CD4-positive, alpha-beta T cell treated with Interleukin-17A for 4 hours (primary cell): ENCODE measurements around the gene CD24.
"Not testable (repeated sequence)": the region's sequence is repeated elsewhere in the genome, so short reads cannot be mapped to it uniquely, and the experiment has no call there.

ENCODE experiments used
- DNase-seq: peaks from one replicate; pipeline ENCODE4 v3.0.0-alpha.2; 2020; ENCODE audit warnings: mixed read lengths

CD24 gene

GRCh38 chr6:106974336-106974998, at the start of gene CD24:
Gene CD24, minus strand, starts transcription at chr6:106974729. Its CDS starts 83 bp downstream, at chr6:106974646.
- DNase-seq = peak; percentile 7

DNA sequence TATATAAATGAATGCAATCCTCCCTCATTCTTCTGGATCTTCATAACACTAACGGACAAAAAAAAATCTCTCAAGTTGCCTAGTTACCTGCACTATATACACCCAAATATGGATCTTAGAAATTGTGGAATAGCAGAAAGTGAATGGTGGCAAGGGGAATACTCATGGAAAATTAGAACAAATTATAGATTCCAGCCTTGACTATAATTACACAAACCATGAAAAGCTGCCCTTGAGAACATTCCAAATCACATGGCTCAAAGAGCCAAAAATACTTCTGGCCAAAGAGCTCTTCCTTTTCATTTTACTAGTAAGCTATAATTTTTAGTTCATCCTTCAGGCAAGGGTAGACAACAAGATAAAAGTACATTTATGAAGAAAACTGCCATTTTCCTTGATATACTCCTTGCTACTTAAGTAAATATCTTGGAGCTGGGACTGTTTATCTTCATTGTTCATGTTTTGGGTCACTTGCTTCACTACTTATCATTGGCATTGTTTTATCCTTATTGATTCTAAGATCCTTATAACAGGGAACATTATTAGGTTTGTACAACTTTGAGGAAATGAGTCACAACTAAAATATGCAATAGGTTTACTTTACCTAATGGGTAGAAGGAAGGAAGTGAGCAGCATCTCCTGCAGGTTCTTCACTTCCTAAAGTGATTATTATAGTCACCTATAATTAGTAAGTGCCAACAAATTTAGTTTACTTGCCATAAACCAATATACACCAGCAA, 47.1 kb upstream of the CD24 start:
- no peak for DNase-seq

DNA sequence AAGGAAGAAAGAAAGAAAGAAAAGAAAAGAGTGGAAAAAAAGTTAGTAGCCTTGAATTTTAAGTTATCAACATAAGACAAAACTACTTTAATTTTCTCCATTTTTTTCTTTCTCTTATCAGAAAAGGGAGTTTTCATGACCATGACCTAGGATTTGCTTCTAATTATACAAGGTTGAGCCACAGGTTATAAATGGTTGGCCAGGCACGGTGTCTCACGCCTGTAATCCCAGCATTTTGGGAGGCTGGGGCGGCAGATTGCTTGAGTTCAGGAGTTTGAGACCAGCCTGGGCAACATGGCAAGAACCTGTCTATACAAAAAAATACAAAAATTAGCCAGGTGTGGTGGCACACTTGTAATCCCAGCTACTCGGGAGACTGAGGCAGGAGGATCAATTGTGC, 45.7 kb upstream of the CD24 start:
- DNase-seq = no peak

DNA sequence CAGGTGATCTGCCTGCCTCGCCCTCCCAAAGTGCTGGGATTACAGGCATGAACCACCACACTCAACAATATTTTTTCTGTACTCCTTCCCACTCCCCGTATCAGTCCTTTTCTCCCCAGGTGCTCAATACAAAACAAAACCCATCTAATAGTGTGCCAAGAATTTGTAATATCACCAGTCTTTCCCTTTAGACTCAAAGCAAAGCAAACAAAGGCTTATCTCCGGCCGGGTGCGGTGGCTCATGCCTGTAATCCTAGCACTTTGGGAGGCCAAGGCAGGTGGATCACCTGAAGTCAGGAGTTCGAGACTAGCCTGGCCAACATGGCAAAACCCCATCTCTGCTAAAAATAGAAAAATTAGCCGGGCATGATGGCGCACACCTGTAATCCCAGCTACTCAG, 45.1 kb upstream of the CD24 start:
- DNase-seq = not testable (repeated sequence)

DNA sequence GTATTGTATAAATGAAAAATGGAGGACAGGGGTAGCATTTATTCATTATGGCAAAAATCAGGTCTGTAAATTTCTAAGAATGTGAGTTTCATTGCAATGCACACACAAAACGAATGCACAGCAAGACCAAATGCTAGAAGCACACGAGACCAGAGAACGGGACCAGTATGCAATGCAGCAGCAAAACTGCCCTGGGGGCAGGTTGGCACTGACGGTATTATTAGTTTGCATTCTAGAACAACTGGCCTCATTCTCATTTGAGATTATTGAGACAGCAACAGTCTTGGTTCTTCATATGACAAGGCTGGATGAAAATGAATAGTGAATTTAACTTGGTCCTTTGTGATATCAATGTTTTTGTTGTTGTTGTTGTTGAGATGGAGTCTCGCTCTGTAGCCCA, 44.5 kb upstream of the CD24 start:
- DNase-seq = no peak

GRCh38 chr6:107009499-107009898, 35.0 kb upstream of the CD24 start:
- DNase-seq = no peak

DNA sequence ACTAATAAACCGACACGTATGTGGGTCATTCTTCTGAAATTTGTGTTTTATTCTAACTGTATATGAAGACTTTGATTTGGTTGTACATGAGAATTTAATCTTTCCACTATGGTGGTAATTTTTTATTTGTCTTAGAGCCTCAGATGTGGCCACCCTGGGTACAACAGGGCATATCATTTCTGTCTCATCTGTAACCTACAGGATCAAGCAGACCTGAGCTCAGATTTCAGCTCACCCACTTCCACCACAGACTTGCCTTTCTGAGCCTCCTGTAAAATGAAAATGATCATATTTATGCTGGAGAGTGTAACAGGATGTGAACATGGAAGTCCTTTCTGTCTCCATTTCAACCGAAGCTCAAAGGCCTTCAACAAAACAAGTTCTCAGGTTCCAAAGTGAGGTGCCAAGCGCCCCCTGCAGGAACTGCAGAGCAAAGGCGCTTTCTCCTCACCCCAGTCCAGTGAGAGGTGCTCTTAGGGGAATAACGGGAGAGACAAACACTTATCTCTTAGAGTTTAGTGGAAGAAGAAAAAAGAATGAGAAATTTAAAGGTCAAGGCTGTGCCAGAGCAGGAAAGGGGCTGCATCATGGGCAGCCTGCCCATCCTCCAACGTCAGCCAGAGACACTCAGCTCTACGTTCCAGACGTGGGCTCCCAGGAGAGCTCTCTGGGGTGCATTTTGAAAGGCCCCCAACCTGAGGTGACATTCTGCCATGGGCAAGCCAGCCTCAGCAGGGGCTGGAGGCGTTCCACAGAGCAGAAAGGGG, 23.0 kb upstream of the CD24 start:
- DNase-seq = peak; percentile 51

DNA sequence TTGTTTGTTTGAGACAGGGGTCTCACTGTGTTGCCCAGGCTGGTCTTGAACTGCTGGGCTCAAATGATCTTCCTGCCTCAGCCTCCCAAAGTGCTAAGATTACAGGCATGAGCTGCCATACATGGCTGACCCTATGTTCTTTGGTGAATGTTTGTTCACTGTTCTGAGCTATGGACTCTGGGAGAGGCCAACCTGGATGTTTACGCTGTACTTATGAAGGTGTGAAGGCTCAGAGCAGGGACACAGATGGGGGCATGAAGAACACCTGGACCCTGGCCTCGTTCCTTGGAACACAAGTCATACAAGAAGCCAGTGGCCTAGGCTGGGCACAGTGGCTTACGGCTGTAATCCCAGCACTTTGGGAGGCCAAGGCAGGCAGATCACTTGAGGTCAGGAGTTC, 21.1 kb upstream of the CD24 start:
- DNase-seq = no peak

DNA sequence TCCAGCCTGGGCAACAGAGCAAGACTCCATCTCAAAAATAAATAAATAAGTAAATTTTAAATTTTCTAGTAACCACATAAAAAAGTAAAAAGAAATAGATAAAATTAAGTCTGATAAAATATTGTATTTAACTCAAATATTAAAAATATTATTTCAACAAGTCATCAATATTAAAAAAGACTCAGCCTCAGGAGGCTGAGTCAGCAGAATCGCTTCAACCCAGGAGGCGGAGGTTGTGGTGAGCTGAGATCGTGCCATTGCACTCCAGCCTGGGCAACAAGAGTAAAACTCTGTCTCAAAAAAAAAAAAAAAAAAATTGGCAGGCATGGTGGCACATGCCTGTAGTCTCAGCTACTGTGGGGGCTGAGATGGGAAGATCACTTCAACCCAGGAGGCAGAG, 15.2 kb upstream of the CD24 start:
- DNase-seq = not testable (repeated sequence)

GRCh38 chr6:106988664-106989063, 14.1 kb upstream of the CD24 start:
- DNase-seq = no peak

DNA sequence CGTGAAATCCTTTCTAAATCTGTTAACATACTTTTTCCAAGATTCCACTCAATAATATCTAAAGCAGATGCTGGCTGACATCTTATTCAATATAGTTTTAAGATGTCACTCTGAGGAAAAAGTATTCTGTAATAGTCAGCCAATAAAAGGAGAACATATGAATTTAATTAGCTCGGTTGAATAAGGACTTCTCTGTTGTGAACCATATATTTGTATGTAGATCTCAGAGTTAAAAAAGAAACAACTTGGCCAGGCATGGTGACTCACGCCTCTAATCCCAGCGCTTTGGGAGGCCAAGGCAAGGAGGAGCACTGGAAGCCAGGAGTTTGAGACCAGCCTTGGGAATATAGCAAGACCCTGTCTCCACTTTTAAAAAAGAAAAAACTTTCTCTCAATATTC, 7.4 kb upstream of the CD24 start:
- DNase-seq = no peak

- DNase-seq = no peak
Observed at GRCh38 chr6:106980926-106981325, 6.4 kb upstream of the CD24 start.

DNA sequence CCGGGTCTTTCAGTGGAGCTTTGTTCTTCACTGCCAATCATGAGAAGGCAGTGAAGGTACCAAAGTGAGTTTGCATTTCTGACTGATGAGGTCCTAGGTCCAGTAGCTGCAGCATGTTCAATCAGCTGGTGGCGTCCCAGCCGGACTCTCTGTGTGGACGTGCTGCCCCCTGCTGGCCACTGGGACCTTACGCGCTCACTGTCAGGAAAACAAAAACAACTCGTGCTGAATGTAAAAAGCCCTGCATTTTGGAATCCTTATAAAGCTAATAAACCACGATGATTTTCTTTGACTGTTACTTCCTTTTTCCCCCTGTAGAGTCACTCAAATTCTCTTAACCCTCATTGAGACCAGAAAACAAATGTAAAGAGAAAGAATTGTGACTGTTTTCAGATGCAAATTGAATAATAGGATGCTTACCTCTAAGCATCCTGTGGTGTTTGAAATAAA, 4.9 kb upstream of the CD24 start:
- DNase-seq = peak; percentile 82

DNA sequence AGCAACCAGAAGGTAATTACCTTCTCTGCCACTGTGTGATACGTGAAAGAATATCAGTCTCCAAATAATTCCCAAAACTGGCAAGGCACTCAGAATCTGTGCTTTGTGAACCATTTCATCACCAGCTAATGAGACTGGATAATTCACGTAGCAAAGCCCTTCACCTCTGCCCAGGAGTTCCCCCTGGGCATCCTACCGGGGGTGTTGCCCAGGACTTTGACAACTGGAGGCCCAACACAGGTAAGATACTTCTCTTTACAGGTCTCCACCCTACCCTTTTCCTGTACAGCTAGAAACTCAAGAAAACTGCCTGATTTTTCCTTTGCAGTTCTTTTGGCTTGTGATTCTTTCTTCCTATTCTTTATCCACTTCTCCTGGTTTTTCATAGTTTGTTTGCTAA, 2.7 kb upstream of the CD24 start:
- DNase-seq = no peak

- no peak for DNase-seq
Observed at GRCh38 chr6:106976270-106976669, 1.7 kb upstream of the CD24 start.

DNA sequence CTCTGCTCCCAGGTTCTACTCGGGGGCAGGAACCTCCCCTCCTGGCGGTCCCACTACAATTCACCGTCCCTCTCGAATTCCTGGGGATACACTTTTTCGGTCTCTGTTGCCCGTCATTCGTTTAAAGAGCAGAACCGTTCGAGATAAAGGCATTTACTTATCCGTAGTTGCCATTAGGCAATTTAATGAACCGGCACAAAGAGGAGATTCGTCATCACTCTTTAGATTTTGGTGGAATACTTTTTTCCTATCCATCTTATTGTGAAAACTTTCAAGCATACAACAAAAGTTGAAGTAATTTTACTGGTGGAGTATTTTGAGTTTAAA, 1.2 kb upstream of the CD24 start:
- no peak for DNase-seq

- no peak for DNase-seq
Observed at GRCh38 chr6:106974999-106975737, 639 bp upstream of the CD24 start.

DNA sequence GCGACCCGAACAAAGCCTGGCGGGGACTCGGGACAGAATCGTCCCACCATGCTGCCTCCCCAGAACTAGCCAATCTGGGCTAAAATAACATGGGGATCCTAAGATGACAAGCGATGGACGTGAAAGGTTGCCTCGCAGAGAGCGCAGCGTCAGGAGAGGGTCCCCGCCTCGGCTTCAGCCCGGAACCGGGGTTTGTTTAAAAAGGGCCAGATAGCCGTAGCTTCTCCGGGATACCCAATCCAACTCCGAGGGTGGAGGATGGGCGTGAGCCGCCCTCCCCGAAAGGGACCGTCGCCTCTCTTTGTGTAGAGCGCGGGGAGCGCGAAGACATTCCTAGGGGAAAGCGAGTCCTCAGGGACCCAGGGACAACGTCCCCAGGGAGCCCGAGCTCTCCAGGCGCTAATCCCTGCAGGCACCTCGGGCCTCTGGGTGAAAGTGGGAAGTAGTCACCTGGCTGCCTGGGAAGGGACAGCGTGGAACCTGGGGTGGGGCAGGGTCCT, 643 bp downstream of the CD24 start:
- no peak for DNase-seq

GRCh38 chr6:106973018-106973835, 1.3 kb downstream of the CD24 start:
- no peak for DNase-seq

DNA sequence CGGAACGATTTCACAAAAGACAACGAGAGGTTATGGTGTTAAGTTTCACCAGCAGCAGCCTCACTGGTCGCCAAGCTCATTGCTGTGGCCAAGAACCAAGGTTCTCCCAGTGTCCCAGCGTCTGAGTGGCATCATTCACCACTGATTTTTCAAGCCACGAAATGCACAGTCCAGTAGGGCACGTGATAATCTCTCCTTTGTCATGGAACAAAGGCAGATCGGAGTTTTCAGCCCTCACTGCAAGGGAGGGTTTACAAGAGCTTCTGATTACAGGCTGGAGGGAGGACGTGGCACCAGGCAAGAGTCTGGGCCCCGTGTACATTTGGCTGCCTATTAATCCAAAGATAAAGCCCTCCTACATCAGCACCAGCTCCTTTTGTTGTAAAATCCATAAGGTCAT, 2.0 kb downstream of the CD24 start:
- no peak for DNase-seq

GRCh38 chr6:106970769-106971168, 3.8 kb downstream of the CD24 start:
- not testable (repeated sequence) for DNase-seq

DNA sequence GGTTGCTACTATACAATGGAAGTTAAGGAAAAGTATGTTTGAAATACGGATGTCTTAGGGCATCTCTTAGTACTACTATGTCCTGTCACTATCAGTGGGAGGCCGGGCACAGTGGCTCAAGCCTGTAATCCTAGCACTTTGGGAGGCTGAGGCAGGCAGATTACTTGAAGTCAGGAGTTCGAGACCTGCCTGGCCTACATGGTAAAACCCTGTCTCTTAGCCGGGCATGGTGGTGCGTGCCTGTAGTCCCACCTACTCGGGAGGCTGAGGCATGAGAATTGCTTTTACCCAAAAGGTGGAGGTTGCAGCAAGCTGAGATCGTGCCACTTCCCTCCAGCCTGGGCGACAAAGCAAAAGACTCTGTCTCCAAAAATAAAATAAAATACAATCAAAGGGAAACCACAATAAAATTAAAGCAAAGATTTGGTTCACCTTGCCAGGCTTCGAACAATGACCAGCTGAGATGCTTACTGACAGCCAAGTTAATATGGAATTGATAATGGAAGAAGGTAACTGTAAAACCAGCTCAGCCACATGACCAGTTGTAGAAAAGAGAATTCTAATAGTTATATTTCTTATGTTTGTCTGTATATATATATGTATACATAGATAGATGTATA, 6.5 kb downstream of the CD24 start:
- no peak for DNase-seq
